Stimulated activated CD4-positive, alpha-beta T cell treated with anti-CD3 and anti-CD28 coated beads, Interleukin-4, amount 100 ng/mL, for 24 hours (primary cell): ENCODE measurements around the gene PAK4.
"Not testable (repeated sequence)": the region's sequence is repeated elsewhere in the genome, so short reads cannot be mapped to it uniquely, and the experiment has no call there.

ENCODE experiments used
- DNase-seq: peaks from one replicate; pipeline ENCODE4 v3.0.0-alpha.2; 2020

PAK4 gene

GRCh38 chr19:39211731-39212374 is 86.3 kb downstream of the PAK4 start:
- DNase-seq = no peak

GRCh38 chr19:39212375-39212742 is 86.8 kb downstream of the PAK4 start:
- DNase-seq = peak; percentile 64

GRCh38 chr19:39215323-39215722 is 89.7 kb downstream of the PAK4 start:
- not testable (repeated sequence) for DNase-seq

- no peak for DNase-seq
These were observed 91.5 kb downstream of the PAK4 start for GRCh38 chr19:39217094-39217493.

- DNase-seq = no peak
These were observed 92.8 kb downstream of the PAK4 start for GRCh38 chr19:39218230-39219007.

GRCh38 chr19:39219108-39219507 is 93.5 kb downstream of the PAK4 start:
- not testable (repeated sequence) for DNase-seq

- DNase-seq = no peak
These were observed 98.2 kb downstream of the PAK4 start for GRCh38 chr19:39223703-39224279.

GRCh38 chr19:39224910-39225309 is 99.3 kb downstream of the PAK4 start:
- no peak for DNase-seq
